OCI-LY7 (cell line): ENCODE measurements around the gene ABCC1.

ENCODE experiments used
- CTCF ChIP-seq: fragments of 200-600 bp; sonication (generic); conservative IDR thresholded peaks from 2 replicates; pipeline ENCODE4 v1.5.1; 2014; ENCODE audit warnings: mild to moderate bottlenecking, antibody characterized with exemption, low read length, moderate library complexity, mixed read lengths
- EZH2phosphoT487 ChIP-seq: fragments of 200-600 bp; sonication (generic); IDR thresholded peaks from 2 replicates; pipeline ENCODE4 v1.6.1; 2018; ENCODE audit warnings: low read depth, borderline replicate concordance, mild to moderate bottlenecking, mixed run types, antibody characterized with exemption, low read length, moderate library complexity, mixed read lengths

GRCh38 chr16:16112450-16113053 lies 163.1 kb downstream of the ABCC1 start:
- TF ChIP-seq CTCF (no peak), EZH2phosphoT487 (no peak)
